PC-9 (cell line): ENCODE data around the gene PPP2R5B. TPM values are rescaled to one million over a fixed set of nuclear protein-coding genes. Genes with fewer than 3 reads are reported as not detected.
A peak's percentile ranks its signal among the peaks of the same experiment; 100 is the strongest.

Experiments
- BruUV-seq: library from RNA; stranded (reverse); fragments of 400-500 nt; replicated peaks from 2 replicates; lab custom pipeline; 2021; lab: Mats Ljungman, UMichigan
- CTCF ChIA-PET: fragments of 300-600 bp; sonication (Branson Sonifier 250); formaldehyde crosslinking; loops from one replicate; lab custom pipeline; 2022; ENCODE audit warnings: antibody characterized with exemption; lab: Charles Lee
- POLR2A ChIA-PET: fragments of 300-600 bp; sonication (Branson Sonifier 250); formaldehyde crosslinking; loops from one replicate; lab custom pipeline; 2022; ENCODE audit warnings: antibody characterized with exemption; ENCODE audit not compliant: unreplicated experiment; lab: Charles Lee
- DNase-seq, 2 experiments: peaks; one replicate each; pipeline versions ENCODE4 v3.0.0 to v3.0.0-alpha.2; 2015 to 2022; ENCODE audit warnings: mixed read lengths in 1 of 2
- H2AFZ ChIP-seq: fragments of 200-600 bp; sonication (generic); 2 replicates; pipeline ENCODE4 v1.8.1; 2017; ENCODE audit warnings: antibody characterized with exemption
- H3F3A ChIP-seq: fragments of 200-600 bp; sonication (generic); 2 replicates; pipeline ENCODE4 v1.8.1; 2017; ENCODE audit warnings: antibody characterized with exemption, mild to moderate bottlenecking, low read depth; ENCODE audit not compliant: insufficient read depth
- H3K27ac ChIP-seq: fragments of 200-600 bp; sonication (generic); 2 replicates; pipeline ENCODE4 v1.6.1; 2016; ENCODE audit warnings: mixed run types
- H3K27me3 ChIP-seq: fragments of 200-600 bp; sonication (generic); 2 replicates; pipeline ENCODE4 v1.6.1; 2016; ENCODE audit warnings: low read depth, mixed run types; ENCODE audit not compliant: insufficient read depth
- H3K36me3 ChIP-seq: fragments of 200-600 bp; sonication (generic); 2 replicates; pipeline ENCODE4 v1.6.1; 2016; ENCODE audit warnings: low read depth, mixed run types
- H3K4me1 ChIP-seq: fragments of 200-600 bp; sonication (generic); replicated peaks from 2 replicates; pipeline ENCODE4 v1.6.1; 2016; ENCODE audit warnings: mixed run types; ENCODE audit not compliant: insufficient read depth
- H3K4me2 ChIP-seq: fragments of 200-600 bp; sonication (generic); 2 replicates; pipeline ENCODE4 v1.6.1; 2017; ENCODE audit warnings: mixed run types
- H3K4me3 ChIP-seq: fragments of 200-600 bp; sonication (generic); 2 replicates; pipeline ENCODE4 v1.6.1; 2016; ENCODE audit warnings: mixed run types
- H3K79me2 ChIP-seq: fragments of 200-600 bp; sonication (generic); 2 replicates; pipeline ENCODE4 v1.6.1; 2017; ENCODE audit warnings: low read depth, mixed run types
- H3K9me2 ChIP-seq: fragments of 200-600 bp; sonication (generic); 2 replicates; pipeline ENCODE4 v1.8.1; 2017; ENCODE audit warnings: mild to moderate bottlenecking; ENCODE audit not compliant: insufficient read depth
- H3K9me3 ChIP-seq: fragments of 200-600 bp; sonication (generic); 2 replicates; pipeline ENCODE4 v1.8.1; 2016; ENCODE audit warnings: low read depth; ENCODE audit not compliant: insufficient read depth
- H4K20me1 ChIP-seq: fragments of 200-600 bp; sonication (generic); 2 replicates; pipeline ENCODE4 v1.8.1; 2017; ENCODE audit not compliant: insufficient read depth
- CTCF ChIP-seq: fragments of 200-600 bp; sonication (generic); conservative IDR thresholded peaks from 2 replicates; pipeline ENCODE4 v1.6.1; 2017; ENCODE audit warnings: mixed run types, antibody characterized with exemption, mild to moderate bottlenecking, moderate library complexity
- EZH2 ChIP-seq: fragments of 200-600 bp; sonication (generic); IDR thresholded peaks from 2 replicates; pipeline ENCODE4 v1.8.0; 2017; ENCODE audit warnings: antibody characterized with exemption, low read depth
- intact Hi-C: fragments of 100-400 bp; cut with micrococcal nuclease; formaldehyde crosslinking; loops from one replicate; pipeline ENCODE4 v1.10.0; 2022; ENCODE audit not compliant: unreplicated experiment
- total RNA-seq: library from RNA; stranded (reverse); gene quantifications from 2 replicates; pipeline ENCODE4 v1.2.3, GENCODE V29; 2021

Gene PPP2R5B
- total RNA-seq, 1 experiment from 2014 or later, result 13.7 TPM

- intact Hi-C loops, result no loop called here
- H3K79me2 ChIP-seq, result no peaks in the 10 kb centered on the region
- no peaks in the 10 kb centered on the region for H3K36me3 ChIP-seq
- H3K9me2 ChIP-seq, result no peaks in the 10 kb centered on the region
- CTCF ChIA-PET, result interaction anchor here (0.6 kb wide), 2 partner anchors 44 to 461 kb away, joined by 3 to 4 read pairs; no protein-coding TSS in a partner anchor
- DNase-seq, result no peak
- no peak overlapping the region for H3K4me2 ChIP-seq
- no TSS peak for BruUV-seq
- no peak for TF ChIP-seq CTCF
- no peak for TF ChIP-seq EZH2
- H3K4me3 ChIP-seq, result no peak overlapping the region
- POLR2A ChIA-PET, result no interaction called here
- no peak overlapping the region for H2AFZ ChIP-seq
- H3K4me1 ChIP-seq, result peaks cover 12% of the 10 kb centered on the region
- peaks cover 21% of the 10 kb centered on the region; the same call in 1 of the 2 replicates for H3F3A ChIP-seq
- H3K9me3 ChIP-seq, result no peaks in the 10 kb centered on the region
- no peak overlapping the region for H3K27ac ChIP-seq
- H4K20me1 ChIP-seq, result 0 out of 2 replicates have a peak, but pooled peaks cover 4% of the 10 kb centered on the region
- no peaks in the 10 kb centered on the region for H3K27me3 ChIP-seq
Measured at GRCh38 chr11:64891880-64892279, 32.6 kb upstream of the PPP2R5B start.

- Histone ChIP-seq H3K9me3 (no peaks in the 10 kb centered on the region), H2AFZ (no peak overlapping the region), H3K9me2 (no peaks in the 10 kb centered on the region), H3K4me2 (no peak overlapping the region), H3K27ac (no peak overlapping the region), H3K79me2 (no peaks in the 10 kb centered on the region), H3K4me1 (peaks cover 12% of the 10 kb centered on the region), H3F3A (peaks cover 15% of the 10 kb centered on the region; the same call in 1 of the 2 replicates), H4K20me1 (0 out of 2 replicates have a peak, but pooled peaks cover 4% of the 10 kb centered on the region), H3K27me3 (no peaks in the 10 kb centered on the region), H3K4me3 (no peak overlapping the region), H3K36me3 (no peaks in the 10 kb centered on the region)
- BruUV-seq, result no TSS peak
- ChIA-PET POLR2A (interaction anchor here (0.5 kb wide), 1 partner anchor 219 kb away, joined by 3 read pairs; the partner anchor contains the start of gene TM7SF2), CTCF (no interaction called here)
- DNase-seq, result no peak
- intact Hi-C loops, result no loop called here
- TF ChIP-seq CTCF (no peak), EZH2 (no peak)
Measured at GRCh38 chr11:64892411-64892831, 32.1 kb upstream of the PPP2R5B start.

- Histone ChIP-seq H3K27ac (no peak overlapping the region), H3K9me3 (no peaks in the 10 kb centered on the region), H3K79me2 (no peaks in the 10 kb centered on the region), H4K20me1 (0 out of 2 replicates have a peak, but pooled peaks cover 4% of the 10 kb centered on the region), H3K36me3 (no peaks in the 10 kb centered on the region), H3K4me3 (no peak overlapping the region), H3K4me1 (peaks cover 9% of the 10 kb centered on the region), H3K27me3 (no peaks in the 10 kb centered on the region), H3K9me2 (no peaks in the 10 kb centered on the region), H2AFZ (no peak overlapping the region), H3F3A (peaks cover 14% of the 10 kb centered on the region; the same call in 1 of the 2 replicates), H3K4me2 (no peak overlapping the region)
- intact Hi-C loops, result no loop called here
- ChIA-PET POLR2A (interaction anchor here (0.5 kb wide), 1 partner anchor 219 kb away, joined by 3 read pairs; the partner anchor contains the start of gene TM7SF2), CTCF (no interaction called here)
- TF ChIP-seq CTCF (no peak), EZH2 (no peak)
- no peak for DNase-seq
- BruUV-seq, result TSS peak; percentile 8
Measured at GRCh38 chr11:64892838-64893193, 31.7 kb upstream of the PPP2R5B start.
